PC-9 (cell line): ENCODE results near the gene COL18A1. TPM values are rescaled to one million over a fixed set of nuclear protein-coding genes. Genes with fewer than 3 reads are reported as not detected.
"Not testable (repeated sequence)": the region's sequence is repeated elsewhere in the genome, so short reads cannot be mapped to it uniquely, and the experiment has no call there.

Experiments used
- BruUV-seq: library from RNA; stranded (reverse); fragments of 400-500 nt; replicated peaks from 2 replicates; lab custom pipeline; 2021; lab: Mats Ljungman, UMichigan
- CTCF ChIA-PET: fragments of 300-600 bp; sonication (Branson Sonifier 250); formaldehyde crosslinking; loops from one replicate; lab custom pipeline; 2022; ENCODE audit warnings: antibody characterized with exemption; lab: Charles Lee
- POLR2A ChIA-PET: fragments of 300-600 bp; sonication (Branson Sonifier 250); formaldehyde crosslinking; loops from one replicate; lab custom pipeline; 2022; ENCODE audit warnings: antibody characterized with exemption; ENCODE audit not compliant: unreplicated experiment; lab: Charles Lee
- DNase-seq, 2 experiments: peaks; one replicate each; pipeline versions ENCODE4 v3.0.0 to v3.0.0-alpha.2; 2015 to 2022; ENCODE audit warnings: mixed read lengths in 1 of 2
- H2AFZ ChIP-seq: fragments of 200-600 bp; sonication (generic); 2 replicates; pipeline ENCODE4 v1.8.1; 2017; ENCODE audit warnings: antibody characterized with exemption
- H3F3A ChIP-seq: fragments of 200-600 bp; sonication (generic); 2 replicates; pipeline ENCODE4 v1.8.1; 2017; ENCODE audit warnings: antibody characterized with exemption, mild to moderate bottlenecking, low read depth; ENCODE audit not compliant: insufficient read depth
- H3K27ac ChIP-seq: fragments of 200-600 bp; sonication (generic); 2 replicates; pipeline ENCODE4 v1.6.1; 2016; ENCODE audit warnings: mixed run types
- H3K27me3 ChIP-seq: fragments of 200-600 bp; sonication (generic); 2 replicates; pipeline ENCODE4 v1.6.1; 2016; ENCODE audit warnings: low read depth, mixed run types; ENCODE audit not compliant: insufficient read depth
- H3K36me3 ChIP-seq: fragments of 200-600 bp; sonication (generic); 2 replicates; pipeline ENCODE4 v1.6.1; 2016; ENCODE audit warnings: low read depth, mixed run types
- H3K4me1 ChIP-seq: fragments of 200-600 bp; sonication (generic); replicated peaks from 2 replicates; pipeline ENCODE4 v1.6.1; 2016; ENCODE audit warnings: mixed run types; ENCODE audit not compliant: insufficient read depth
- H3K4me2 ChIP-seq: fragments of 200-600 bp; sonication (generic); 2 replicates; pipeline ENCODE4 v1.6.1; 2017; ENCODE audit warnings: mixed run types
- H3K4me3 ChIP-seq: fragments of 200-600 bp; sonication (generic); 2 replicates; pipeline ENCODE4 v1.6.1; 2016; ENCODE audit warnings: mixed run types
- H3K79me2 ChIP-seq: fragments of 200-600 bp; sonication (generic); 2 replicates; pipeline ENCODE4 v1.6.1; 2017; ENCODE audit warnings: low read depth, mixed run types
- H3K9me2 ChIP-seq: fragments of 200-600 bp; sonication (generic); 2 replicates; pipeline ENCODE4 v1.8.1; 2017; ENCODE audit warnings: mild to moderate bottlenecking; ENCODE audit not compliant: insufficient read depth
- H3K9me3 ChIP-seq: fragments of 200-600 bp; sonication (generic); 2 replicates; pipeline ENCODE4 v1.8.1; 2016; ENCODE audit warnings: low read depth; ENCODE audit not compliant: insufficient read depth
- H4K20me1 ChIP-seq: fragments of 200-600 bp; sonication (generic); 2 replicates; pipeline ENCODE4 v1.8.1; 2017; ENCODE audit not compliant: insufficient read depth
- EZH2 ChIP-seq: fragments of 200-600 bp; sonication (generic); IDR thresholded peaks from 2 replicates; pipeline ENCODE4 v1.8.0; 2017; ENCODE audit warnings: antibody characterized with exemption, low read depth
- intact Hi-C: fragments of 100-400 bp; cut with micrococcal nuclease; formaldehyde crosslinking; loops from one replicate; pipeline ENCODE4 v1.10.0; 2022; ENCODE audit not compliant: unreplicated experiment
- total RNA-seq: library from RNA; stranded (reverse); gene quantifications from 2 replicates; pipeline ENCODE4 v1.2.3, GENCODE V29; 2021
- TF ChIP-seq, protein P1 (sequence below): fragments of 200-600 bp; sonication (generic); conservative IDR thresholded peaks from 2 replicates; pipeline ENCODE4 v1.6.1; 2017; ENCODE audit warnings: mixed run types, antibody characterized with exemption, mild to moderate bottlenecking, moderate library complexity

The COL18A1 gene
- total RNA-seq, 1 experiment from 2014 or later, result 82.4 TPM

- CTCF ChIA-PET, result no interaction called here
- H3F3A ChIP-seq, result no peaks in the 10 kb centered on the region
- H3K9me2 ChIP-seq, result no peaks in the 10 kb centered on the region
- H3K79me2 ChIP-seq, result no peaks in the 10 kb centered on the region
- H3K36me3 ChIP-seq, result no peaks in the 10 kb centered on the region
- TF ChIP-seq EZH2, result no peak
- TF ChIP-seq, protein P1, sequence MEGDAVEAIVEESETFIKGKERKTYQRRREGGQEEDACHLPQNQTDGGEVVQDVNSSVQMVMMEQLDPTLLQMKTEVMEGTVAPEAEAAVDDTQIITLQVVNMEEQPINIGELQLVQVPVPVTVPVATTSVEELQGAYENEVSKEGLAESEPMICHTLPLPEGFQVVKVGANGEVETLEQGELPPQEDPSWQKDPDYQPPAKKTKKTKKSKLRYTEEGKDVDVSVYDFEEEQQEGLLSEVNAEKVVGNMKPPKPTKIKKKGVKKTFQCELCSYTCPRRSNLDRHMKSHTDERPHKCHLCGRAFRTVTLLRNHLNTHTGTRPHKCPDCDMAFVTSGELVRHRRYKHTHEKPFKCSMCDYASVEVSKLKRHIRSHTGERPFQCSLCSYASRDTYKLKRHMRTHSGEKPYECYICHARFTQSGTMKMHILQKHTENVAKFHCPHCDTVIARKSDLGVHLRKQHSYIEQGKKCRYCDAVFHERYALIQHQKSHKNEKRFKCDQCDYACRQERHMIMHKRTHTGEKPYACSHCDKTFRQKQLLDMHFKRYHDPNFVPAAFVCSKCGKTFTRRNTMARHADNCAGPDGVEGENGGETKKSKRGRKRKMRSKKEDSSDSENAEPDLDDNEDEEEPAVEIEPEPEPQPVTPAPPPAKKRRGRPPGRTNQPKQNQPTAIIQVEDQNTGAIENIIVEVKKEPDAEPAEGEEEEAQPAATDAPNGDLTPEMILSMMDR, result no peak
- no peak overlapping the region for H3K4me3 ChIP-seq
- no peaks in the 10 kb centered on the region for H3K4me1 ChIP-seq
- POLR2A ChIA-PET, result no interaction called here
- DNase-seq, result no peak
- no TSS peak for BruUV-seq
- H3K4me2 ChIP-seq, result no peak overlapping the region
- no peak overlapping the region for H2AFZ ChIP-seq
- H3K27ac ChIP-seq, result no peak overlapping the region
- intact Hi-C loops, result no loop called here
- H3K27me3 ChIP-seq, result no peaks in the 10 kb centered on the region
- H3K9me3 ChIP-seq, result no peaks in the 10 kb centered on the region
- H4K20me1 ChIP-seq, result no peaks in the 10 kb centered on the region
Measured at GRCh38 chr21:45499970-45500577, 95.1 kb downstream of the COL18A1 start.

DNA sequence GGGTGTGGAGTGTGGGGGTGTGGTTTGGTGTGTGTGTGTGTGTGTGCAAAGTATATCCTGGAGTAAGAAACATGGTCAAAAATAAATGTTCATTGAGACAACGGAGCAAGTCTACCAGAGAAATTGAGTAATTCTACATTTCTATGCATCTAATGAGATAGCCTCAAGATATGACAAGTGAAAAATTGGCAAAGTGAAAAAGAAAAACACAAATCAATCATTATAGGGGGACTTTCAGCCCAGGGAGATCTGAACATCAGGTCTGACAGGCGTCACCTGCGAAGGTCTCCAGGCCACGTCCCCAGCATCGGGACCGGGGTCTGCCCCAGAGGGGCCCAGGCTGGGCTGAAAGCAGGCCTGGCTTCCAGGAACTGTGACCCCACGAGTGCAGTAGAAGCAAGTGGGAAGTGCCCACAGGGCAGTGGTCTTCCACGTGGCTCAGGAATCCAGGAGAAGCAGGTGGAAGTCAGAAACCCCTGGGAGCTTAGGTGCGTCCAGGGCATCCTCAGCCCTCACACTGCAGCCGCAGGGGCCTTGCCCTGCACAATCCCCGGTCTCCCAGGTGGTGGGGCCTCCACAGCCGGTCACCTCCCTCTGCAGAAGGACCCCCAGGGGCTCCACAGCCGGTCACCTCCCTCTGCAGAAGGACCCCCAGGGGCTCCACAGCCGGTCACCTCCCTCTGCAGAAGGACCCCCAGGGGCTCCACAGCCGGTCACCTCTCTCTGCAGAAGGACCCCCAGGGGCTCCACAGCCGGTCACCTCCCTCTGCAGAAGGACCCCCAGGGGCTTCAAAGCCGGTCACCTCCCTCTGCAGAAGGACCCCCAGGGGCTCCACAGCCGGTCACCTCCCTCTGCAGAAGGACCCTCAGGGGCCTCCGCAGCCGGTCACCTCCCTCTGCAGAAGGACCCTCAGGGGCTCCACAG lies 96.4 kb downstream of the COL18A1 start:
- POLR2A ChIA-PET, result interaction anchor here (0.6 kb wide), 1 partner anchor 137 kb away, joined by 3 read pairs; no protein-coding TSS in a partner anchor
- H3K4me3 ChIP-seq, H3K4me2 ChIP-seq, CTCF ChIA-PET, H2AFZ ChIP-seq, H3K9me2 ChIP-seq, H3F3A ChIP-seq, H3K27me3 ChIP-seq, H3K36me3 ChIP-seq, H4K20me1 ChIP-seq, BruUV-seq, H3K27ac ChIP-seq, H3K4me1 ChIP-seq, H3K79me2 ChIP-seq, H3K9me3 ChIP-seq, DNase-seq, intact Hi-C loops: not testable (repeated sequence)

GRCh38 chr21:45502006-45502345 lies 97.0 kb downstream of the COL18A1 start:
- Histone ChIP-seq H3K27me3 (no peaks in the 10 kb centered on the region), H3K9me3 (no peaks in the 10 kb centered on the region), H3K4me3 (no peak overlapping the region), H3K36me3 (no peaks in the 10 kb centered on the region), H3K9me2 (no peaks in the 10 kb centered on the region), H3K4me2 (no peak overlapping the region), H2AFZ (no peak overlapping the region), H3K27ac (no peak overlapping the region), H3K4me1 (no peaks in the 10 kb centered on the region), H3K79me2 (no peaks in the 10 kb centered on the region), H4K20me1 (no peaks in the 10 kb centered on the region), H3F3A (no peaks in the 10 kb centered on the region)
- ChIA-PET CTCF (no interaction called here), POLR2A (no interaction called here)
- no peak for DNase-seq
- TF ChIP-seq, protein P1, result no peak
- TF ChIP-seq EZH2, result no peak
- no TSS peak for BruUV-seq
- intact Hi-C loops, result no loop called here
